Testis (tissue), 2 donors: ENCODE results near the gene MINDY4B.

Experiments
- CTCF ChIP-seq, 3 experiments: fragments of 450-650 bp in 2 of 3; fragments of 200-600 bp in 1 of 3; sonication (generic) in 1 of 3; IDR thresholded peaks; one replicate each; pipeline ENCODE4 v1.5.1; 2016 to 2019; ENCODE audit warnings: antibody characterized with exemption in 3 of 3, mild to moderate bottlenecking in 2 of 3, moderate library complexity in 1 of 3
- POLR2A ChIP-seq: fragments of 450-650 bp; IDR thresholded peaks from one replicate; pipeline ENCODE4 v1.6.1; 2017; ENCODE audit warnings: antibody characterized with exemption, mild to moderate bottlenecking, moderate library complexity

GRCh38 chr3:150826466-150827282, 78.6 kb downstream of the MINDY4B start:
- TF ChIP-seq CTCF (IDR thresholded peaks at IDR 0.05) (no peak), POLR2A (no peak)
